ENCODE data around the gene BANP.
"Not testable (repeated sequence)": the region's sequence is repeated elsewhere in the genome, so short reads cannot be mapped to it uniquely, and the experiment has no call there.

The BANP gene

DNA sequence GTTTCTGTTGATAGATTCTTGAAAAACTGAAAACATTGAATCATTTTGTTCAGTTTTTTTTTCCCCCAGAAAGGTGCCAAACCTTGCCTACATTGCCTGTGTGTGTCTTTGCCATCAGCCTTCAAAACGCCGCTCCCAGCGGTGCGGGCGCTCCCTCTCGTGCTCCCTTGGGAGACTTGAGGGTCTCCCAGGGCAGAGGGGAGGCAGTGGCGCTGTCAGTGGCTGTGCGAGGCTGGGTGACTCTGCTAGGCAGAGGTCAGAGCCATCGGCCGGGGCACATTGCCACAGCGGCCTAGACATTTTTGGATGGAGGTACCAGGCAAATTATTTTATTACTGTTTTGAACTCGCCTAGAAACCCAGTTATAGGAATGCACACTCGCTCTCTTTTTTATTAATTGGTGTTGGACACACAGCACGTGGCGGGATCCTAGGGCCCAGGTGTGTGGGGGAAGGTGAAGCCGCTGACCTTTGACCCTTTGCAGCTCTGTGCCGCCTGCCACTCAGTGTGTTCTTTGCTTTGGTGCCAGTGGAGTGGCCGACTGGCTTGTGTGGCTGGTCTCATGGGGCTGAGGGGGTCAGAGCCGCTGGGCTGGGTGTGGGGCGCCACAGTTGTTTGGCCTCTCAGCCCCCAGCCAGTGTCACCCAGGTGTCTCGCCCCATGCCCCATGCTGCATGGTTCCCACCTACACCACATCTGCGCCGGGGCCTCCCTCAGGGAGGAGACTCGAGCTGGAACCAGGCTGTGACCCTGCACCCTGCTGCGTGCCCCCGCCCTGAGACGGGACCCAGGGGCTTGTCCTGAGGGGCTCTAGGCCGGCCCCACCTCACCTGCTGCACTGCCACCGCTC, 115.7 kb downstream of the BANP start:
- no peak for DNase-seq (ENCODE audit: low read depth)

DNA sequence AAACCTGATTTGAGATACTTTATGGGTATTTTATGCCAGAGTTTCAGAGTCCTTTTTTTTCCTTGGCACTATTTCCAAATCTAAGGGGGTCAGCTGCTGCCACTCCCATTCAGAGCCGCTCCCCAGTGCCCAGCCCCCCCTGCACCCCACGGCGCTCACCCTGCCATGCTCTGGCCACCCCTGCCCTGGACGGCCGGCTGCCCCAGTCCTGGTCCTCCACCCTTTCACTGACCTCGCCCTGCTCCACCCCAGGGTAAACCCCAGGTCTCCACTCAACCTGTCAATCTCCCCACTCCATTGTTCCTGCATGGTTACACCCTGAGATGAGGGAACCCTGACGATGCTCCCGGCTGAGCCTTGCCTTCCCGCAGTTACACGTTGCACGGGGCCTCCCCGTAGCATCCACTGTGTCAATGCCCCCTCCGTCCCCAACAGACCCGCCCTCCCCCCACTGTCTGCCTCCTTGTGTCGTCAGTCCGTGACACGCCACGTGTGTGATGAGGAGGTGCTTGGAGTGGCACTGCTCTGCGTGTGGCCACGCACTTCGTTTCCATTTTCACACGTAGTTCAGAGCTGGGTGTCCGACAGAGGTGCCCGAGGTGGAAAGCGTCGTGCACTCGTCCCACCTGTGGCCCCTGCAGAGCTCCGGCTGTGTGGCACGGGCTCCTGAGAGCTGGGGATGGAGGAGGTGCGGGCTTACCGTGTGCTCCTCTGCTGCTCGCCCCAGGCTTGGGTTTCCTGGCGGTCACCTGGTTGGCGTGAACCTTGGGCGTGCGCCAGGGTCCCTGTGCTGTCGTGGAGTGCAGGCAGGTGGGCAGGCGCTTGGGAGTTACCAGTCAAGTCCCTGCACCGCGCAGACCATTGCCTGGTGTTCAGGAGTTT, 116.5 kb downstream of the BANP start:
- DNase-seq (ENCODE audit: low read depth), result no peak

GRCh38 chr16:88068476-88069396, 117.5 kb downstream of the BANP start:
- DNase-seq (ENCODE audit: low read depth), result no peak

- DNase-seq (ENCODE audit: low read depth), result no peak
These were observed 118.3 kb downstream of the BANP start for GRCh38 chr16:88069397-88070168.

- no peak for DNase-seq (ENCODE audit: low read depth)
These were observed 119.1 kb downstream of the BANP start for GRCh38 chr16:88070341-88070740.

GRCh38 chr16:88070989-88071625, 119.9 kb downstream of the BANP start:
- DNase-seq (ENCODE audit: low read depth), result no peak

DNA sequence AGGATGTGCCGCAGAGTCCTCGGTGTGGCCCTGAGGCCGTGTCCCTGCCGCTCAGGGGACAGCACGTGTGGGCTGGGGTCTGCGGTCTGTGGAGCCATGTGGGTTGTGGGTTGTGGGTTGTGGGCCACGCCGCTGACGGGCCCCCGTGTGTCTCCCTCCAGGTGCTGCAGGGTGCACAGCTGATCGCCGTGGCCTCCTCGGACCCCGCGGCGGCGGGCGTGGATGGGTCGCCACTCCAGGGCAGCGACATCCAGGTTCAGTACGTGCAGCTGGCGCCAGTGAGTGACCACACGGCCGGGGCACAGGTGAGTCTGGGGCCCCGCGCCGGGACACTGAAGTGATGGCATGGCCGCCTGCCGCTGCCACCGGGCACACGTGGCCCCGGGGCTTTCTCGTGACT, 120.7 kb downstream of the BANP start:
- DNase-seq (ENCODE audit: low read depth), result no peak

- DNase-seq (ENCODE audit: low read depth), result no peak
These were observed 121.4 kb downstream of the BANP start for GRCh38 chr16:88072571-88073001.

GRCh38 chr16:88073201-88073721, 122.0 kb downstream of the BANP start:
- no peak for DNase-seq (ENCODE audit: low read depth)

DNA sequence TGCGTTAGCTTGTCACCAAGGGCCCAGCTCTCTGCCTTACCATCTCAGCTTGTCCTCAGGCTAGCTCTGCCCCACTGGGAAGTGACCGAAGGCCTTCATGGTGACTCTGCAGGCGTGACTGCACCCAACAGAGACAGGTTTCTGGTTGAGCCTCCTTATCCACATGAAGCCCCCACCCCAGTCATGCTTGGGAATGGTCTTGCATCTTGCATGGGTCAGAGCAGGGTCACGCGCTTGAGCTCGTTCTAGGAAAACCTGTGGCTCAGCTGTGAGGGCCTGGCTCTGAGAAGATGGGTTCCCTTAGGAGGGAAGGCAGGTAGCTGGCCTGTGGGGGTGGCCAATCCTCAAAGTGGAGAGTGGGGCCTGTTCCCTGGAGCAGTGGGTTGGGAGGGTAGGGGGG, 122.8 kb downstream of the BANP start:
- DNase-seq (ENCODE audit: low read depth), result no peak

GRCh38 chr16:88076211-88076931, 125.1 kb downstream of the BANP start:
- no peak for DNase-seq (ENCODE audit: low read depth)

- not testable (repeated sequence) for DNase-seq (ENCODE audit: low read depth)
These were observed 125.7 kb downstream of the BANP start for GRCh38 chr16:88076932-88077320.

DNA sequence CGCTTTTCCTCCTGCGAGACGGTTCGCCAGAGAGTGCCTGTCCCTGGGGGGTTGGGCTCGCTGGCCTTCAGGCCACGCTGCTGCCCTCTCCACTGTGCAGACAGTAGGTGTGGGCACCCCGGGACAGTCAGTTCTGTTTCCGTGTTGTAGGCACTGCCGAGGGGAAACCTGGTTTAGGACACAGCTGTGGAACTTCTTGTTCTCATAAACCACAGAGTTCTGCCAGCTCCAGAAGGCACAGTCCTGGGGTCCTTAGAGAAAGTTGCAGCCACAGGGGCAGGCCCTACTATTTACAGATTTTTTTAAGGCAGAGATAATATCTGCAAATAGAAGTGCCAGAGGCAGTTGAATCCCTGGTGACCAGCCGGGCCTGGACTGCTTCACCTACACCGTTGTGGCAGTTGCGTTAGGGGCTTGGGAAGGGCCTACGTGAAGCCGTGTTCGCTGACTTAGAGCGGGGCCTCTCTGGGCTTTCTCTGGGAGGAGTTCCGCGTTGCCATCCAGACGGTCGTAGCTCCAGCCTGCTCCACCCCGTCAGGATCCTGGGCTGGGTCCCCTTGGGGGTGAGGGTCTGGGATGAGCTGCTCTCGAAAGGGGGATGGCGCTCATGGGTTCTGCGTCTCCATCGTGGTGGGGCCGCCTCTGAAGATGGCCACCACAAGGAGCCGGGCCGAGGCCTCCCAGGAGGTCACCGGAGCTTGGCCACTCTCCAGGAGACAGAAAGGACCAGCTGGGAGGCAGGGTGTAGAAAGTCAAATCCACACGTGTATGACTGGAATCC, 126.3 kb downstream of the BANP start:
- DNase-seq (ENCODE audit: low read depth), result no peak

DNA sequence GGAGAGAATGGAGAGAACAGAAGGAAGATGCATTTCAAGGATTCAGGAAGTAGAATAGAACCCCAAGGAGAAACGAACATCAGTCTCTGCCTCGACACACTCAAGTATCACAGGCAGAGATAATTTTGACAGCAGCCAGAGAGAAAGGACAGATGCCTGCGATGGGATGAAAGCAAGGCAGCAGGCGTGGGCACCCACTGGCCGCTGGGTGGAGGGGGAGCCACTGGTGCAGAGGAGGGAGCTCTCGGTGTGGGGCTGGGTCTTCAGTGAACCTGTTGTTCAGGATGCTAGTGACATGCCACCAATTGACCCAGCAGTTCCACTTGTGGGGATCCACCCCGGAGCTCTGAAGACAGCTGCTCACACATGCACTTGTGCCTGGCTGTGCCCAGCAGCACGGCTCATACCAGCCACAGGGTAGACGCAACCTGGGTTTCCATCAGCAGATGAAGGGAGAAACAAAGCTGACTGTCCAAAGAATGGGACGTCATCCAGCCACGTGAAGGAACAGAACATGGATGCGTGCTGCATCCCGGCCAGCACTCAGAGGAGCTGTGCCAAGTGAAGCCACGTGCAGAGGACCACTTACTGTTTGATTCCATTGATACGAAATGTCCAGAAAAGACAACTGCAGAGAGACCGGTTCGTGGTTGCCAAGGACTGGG, 127.0 kb downstream of the BANP start:
- no peak for DNase-seq (ENCODE audit: low read depth)

DNA sequence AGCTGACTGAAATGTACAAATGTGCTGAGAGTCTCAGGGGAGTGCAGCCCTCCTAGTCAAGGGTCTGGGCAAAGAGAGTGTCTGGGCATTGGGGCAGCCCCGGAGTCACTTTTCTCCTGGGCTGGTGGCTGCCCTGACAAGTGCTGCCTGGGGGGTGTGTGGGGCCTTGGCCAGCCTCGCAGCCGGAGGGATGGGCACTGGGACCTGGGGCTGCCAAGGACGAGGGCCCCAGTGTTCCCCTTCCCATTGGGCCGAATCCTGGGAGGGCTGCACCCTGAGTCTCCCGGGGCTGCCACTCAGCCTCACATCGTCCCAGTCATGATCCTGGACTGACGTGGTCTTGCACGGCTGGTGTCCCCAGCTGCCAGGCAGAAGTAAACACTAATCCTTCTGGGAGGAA, 132.3 kb downstream of the BANP start:
- DNase-seq (ENCODE audit: low read depth), result no peak

- peak; percentile 83 for DNase-seq (ENCODE audit: low read depth)
These were observed 133.6 kb downstream of the BANP start for GRCh38 chr16:88084881-88085280.

DNA sequence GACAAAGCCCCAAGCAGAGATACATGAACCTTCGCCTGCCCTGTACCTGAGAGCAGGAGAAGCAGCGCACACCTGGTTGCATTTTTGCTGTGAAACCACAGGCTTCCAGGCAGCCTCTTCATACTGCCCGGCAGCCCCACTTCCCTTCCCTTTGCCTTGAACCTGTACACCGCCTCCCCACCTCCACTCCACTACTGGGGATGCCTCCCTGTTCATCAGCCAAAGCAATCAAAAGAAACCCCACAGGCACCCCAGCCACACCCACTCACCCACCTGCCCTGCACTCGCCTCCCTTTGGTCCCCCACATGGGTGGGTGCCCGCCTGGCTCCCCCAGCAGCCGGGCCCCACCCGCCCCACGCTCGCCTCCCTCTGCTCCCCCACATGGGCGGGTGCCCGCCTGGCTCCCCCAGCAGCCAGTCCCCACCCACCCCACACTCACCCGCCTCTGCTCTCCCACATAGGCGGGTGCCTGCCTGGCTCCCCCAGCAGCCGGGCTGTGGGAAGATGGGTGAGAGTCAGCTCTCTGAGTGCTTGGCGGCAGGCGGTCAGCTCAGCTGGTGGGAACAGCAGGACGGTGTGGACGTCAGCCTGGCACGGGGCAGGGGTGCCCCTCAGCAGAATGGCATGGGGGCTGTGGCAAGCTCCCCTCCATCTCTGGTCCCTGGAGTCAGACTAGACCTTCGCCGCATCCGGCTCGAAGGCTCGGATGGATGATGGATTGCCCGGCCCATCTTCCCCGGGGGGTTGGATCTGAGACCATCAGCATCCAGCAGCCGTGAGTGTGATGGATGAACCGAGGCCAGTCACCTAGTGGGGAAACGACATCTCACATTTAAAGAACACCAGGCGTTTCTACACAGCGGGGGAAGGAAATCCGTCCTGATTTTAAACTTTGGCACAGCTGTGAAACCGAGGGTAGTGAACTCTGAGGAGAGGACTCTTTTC, 135.6 kb downstream of the BANP start:
- no peak for DNase-seq (ENCODE audit: low read depth)
